ENCODE measurements around the gene MMS19. TPM values are rescaled to one million over a fixed set of nuclear protein-coding genes. Genes with fewer than 3 reads are reported as not detected.

The MMS19 gene
- 82.5 to 88.1 TPM (median 84.9 TPM) in 3 replicates for total RNA-seq

- Mint-ChIP-seq H3K27ac (peak within 1 kb of the TSS; percentile 91), H3K4me1 (peaks cover 57% of the 10 kb centered on the region), H3K9me3 (no peaks in the 10 kb centered on the region), H3K27me3 (ENCODE audit: low read depth) (peaks cover 24% of the 10 kb centered on the region), H3K36me3 (peaks cover 2% of the 10 kb centered on the region), H3K4me3 (peak within 1 kb of the TSS; percentile 97)
- TF ChIP-seq CTCF (IDR thresholded peaks at IDR 0.05; ENCODE audit: unreplicated experiment): peak; percentile 33
- peak; percentile 100 for DNase-seq (ENCODE audit: low spot score in 2 of 2, unreplicated experiment in 2 of 2)
Measured at GRCh38 chr10:97498076-97498840, at the start of gene MMS19. Gene MMS19, minus strand, starts transcription at chr10:97498422. Its CDS starts 38 bp downstream, at chr10:97498384.

- Mint-ChIP-seq H3K36me3 (no peaks in the 10 kb centered on the region), H3K9me3 (no peaks in the 10 kb centered on the region), H3K4me1 (peaks cover 40% of the 10 kb centered on the region), H3K27ac (no peak overlapping the region), H3K4me3 (no peak overlapping the region), H3K27me3 (ENCODE audit: low read depth) (no peaks in the 10 kb centered on the region)
- DNase-seq (ENCODE audit: low spot score in 2 of 2, unreplicated experiment in 2 of 2): no peak
- no peak for TF ChIP-seq CTCF (IDR thresholded peaks at IDR 0.05; ENCODE audit: unreplicated experiment)
Measured at GRCh38 chr10:97547962-97548361, 49.7 kb upstream of the MMS19 start.

- H3K27ac Mint-ChIP-seq: no peak overlapping the region
Measured at GRCh38 chr10:97547271-97547600, 49.0 kb upstream of the MMS19 start.

GRCh38 chr10:97546456-97547270 is 48.4 kb upstream of the MMS19 start:
- no peaks in the 10 kb centered on the region for H3K36me3 Mint-ChIP-seq
- H3K27ac Mint-ChIP-seq: no peak overlapping the region
- peaks cover 53% of the 10 kb centered on the region for H3K4me1 Mint-ChIP-seq
- no peaks in the 10 kb centered on the region for H3K9me3 Mint-ChIP-seq
- H3K4me3 Mint-ChIP-seq: no peak overlapping the region
- H3K27me3 Mint-ChIP-seq (ENCODE audit: low read depth): no peaks in the 10 kb centered on the region
- no peak for DNase-seq (ENCODE audit: low spot score in 2 of 2, unreplicated experiment in 2 of 2)
- no peak for TF ChIP-seq CTCF (IDR thresholded peaks at IDR 0.05; ENCODE audit: unreplicated experiment)

More at GRCh38 chr10:97547271-97547600, 49.0 kb upstream of the MMS19 start:
- DNase-seq (ENCODE audit: low spot score in 2 of 2, unreplicated experiment in 2 of 2): no peak
- peaks cover 47% of the 10 kb centered on the region for H3K4me1 Mint-ChIP-seq
- no peaks in the 10 kb centered on the region for H3K9me3 Mint-ChIP-seq
- H3K36me3 Mint-ChIP-seq: no peaks in the 10 kb centered on the region
- TF ChIP-seq CTCF (IDR thresholded peaks at IDR 0.05; ENCODE audit: unreplicated experiment): no peak
- no peak overlapping the region for H3K4me3 Mint-ChIP-seq
- no peaks in the 10 kb centered on the region for H3K27me3 Mint-ChIP-seq (ENCODE audit: low read depth)

GRCh38 chr10:97543025-97543546 is 44.9 kb upstream of the MMS19 start:
- Mint-ChIP-seq H3K27me3 (ENCODE audit: low read depth) (no peaks in the 10 kb centered on the region), H3K36me3 (no peaks in the 10 kb centered on the region), H3K4me1 (peaks cover 49% of the 10 kb centered on the region), H3K9me3 (no peaks in the 10 kb centered on the region), H3K27ac (peak overlapping the region; percentile 96), H3K4me3 (no peak overlapping the region)
- no peak for DNase-seq (ENCODE audit: low spot score in 2 of 2, unreplicated experiment in 2 of 2)
- no peak for TF ChIP-seq CTCF (IDR thresholded peaks at IDR 0.05; ENCODE audit: unreplicated experiment)

Measured in mesothelial cell of epicardium (in vitro differentiated cells).